Measurements from ENCODE around the gene RXRB. TPM values are rescaled to one million over a fixed set of nuclear protein-coding genes. Genes with fewer than 3 reads are reported as not detected.

RXRB gene
- total and polyA plus RNA-seq, 2 of the 13 experiments (the other 11 are each of a cell fraction or from before 2014, with no cell fraction given) = 26.7 to 55.7 TPM

GRCh38 chr6:33249732-33250630, 49.5 kb upstream of the RXRB start (continued):
- TF ChIP-seq ZNF747 (CRISPR knock-in tag; IDR thresholded peaks at IDR 0.05; ENCODE audit: borderline replicate concordance) = no peak
- no peak for TF ChIP-seq MED1 (CRISPR knock-in tag; IDR thresholded peaks at IDR 0.05)
- no peak for TF ChIP-seq ZFP37 (CRISPR knock-in tag; IDR thresholded peaks at IDR 0.05; ENCODE audit: borderline replicate concordance)
- no peak for TF ChIP-seq DPF2 (CRISPR knock-in tag; IDR thresholded peaks at IDR 0.05; ENCODE audit: borderline replicate concordance, low read depth)
- TF ChIP-seq ETV6 (CRISPR knock-in tag; conservative IDR thresholded peaks at IDR 0.05) = 0 out of 2 replicates have a peak, but pooled peaks have one; percentile 10
- no peak for TF ChIP-seq GFI1 (CRISPR knock-in tag; IDR thresholded peaks at IDR 0.05; ENCODE audit: borderline replicate concordance)
- TF ChIP-seq ARHGAP35 (CRISPR knock-in tag; IDR thresholded peaks at IDR 0.05; ENCODE audit: borderline replicate concordance) = peak; percentile 45; the same call in 1 of the 2 replicates
- TF ChIP-seq KIAA2018 (CRISPR knock-in tag; IDR thresholded peaks at IDR 0.05; ENCODE audit: borderline replicate concordance) = 0 out of 2 replicates have a peak, but pooled peaks have one; percentile 39
- TF ChIP-seq TBP (CRISPR knock-in tag; IDR thresholded peaks at IDR 0.05) = 0 out of 2 replicates have a peak, but pooled peaks have one; percentile 49
- 0 out of 2 replicates have a peak, but pooled peaks have one; percentile 71 for TF ChIP-seq ZNF547 (CRISPR knock-in tag; IDR thresholded peaks at IDR 0.05)
- TF ChIP-seq ZNF740 (CRISPR knock-in tag; IDR thresholded peaks at IDR 0.05) = no peak
- no peak for TF ChIP-seq U2AF1 (optimal IDR thresholded peaks at IDR 0.05; ENCODE audit: low read depth, low read length)
- TF ChIP-seq THYN1 (CRISPR knock-in tag; IDR thresholded peaks at IDR 0.05; ENCODE audit: borderline replicate concordance, low read depth) = no peak
- TF ChIP-seq SIN3B (IDR thresholded peaks at IDR 0.05; ENCODE audit: low read length) = no peak
- 0 out of 2 replicates have a peak, but pooled peaks have one; percentile 15 for TF ChIP-seq NRL (CRISPR knock-in tag; IDR thresholded peaks at IDR 0.05; ENCODE audit: borderline replicate concordance)
- peak; percentile 86 for TF ChIP-seq GLI4 (CRISPR knock-in tag; IDR thresholded peaks at IDR 0.05; ENCODE audit: borderline replicate concordance)
- TF ChIP-seq ZNF703 (CRISPR knock-in tag; IDR thresholded peaks at IDR 0.05; ENCODE audit: borderline replicate concordance) = peak; percentile 39; the same call in 1 of the 2 replicates
- no peak for TF ChIP-seq TAF1 (CRISPR knock-in tag; IDR thresholded peaks at IDR 0.05)
